Measurements from ENCODE around the gene TPSAB1. TPM values are rescaled to one million over a fixed set of nuclear protein-coding genes. Genes with fewer than 3 reads are reported as not detected.
"Not testable (repeated sequence)": the region's sequence is repeated elsewhere in the genome, so short reads cannot be mapped to it uniquely, and the experiment has no call there.

The TPSAB1 gene
- total and polyA plus RNA-seq, 7 experiments from 2014 or later, result 3.2 to 10.2 TPM; not detected in 5

DNA sequence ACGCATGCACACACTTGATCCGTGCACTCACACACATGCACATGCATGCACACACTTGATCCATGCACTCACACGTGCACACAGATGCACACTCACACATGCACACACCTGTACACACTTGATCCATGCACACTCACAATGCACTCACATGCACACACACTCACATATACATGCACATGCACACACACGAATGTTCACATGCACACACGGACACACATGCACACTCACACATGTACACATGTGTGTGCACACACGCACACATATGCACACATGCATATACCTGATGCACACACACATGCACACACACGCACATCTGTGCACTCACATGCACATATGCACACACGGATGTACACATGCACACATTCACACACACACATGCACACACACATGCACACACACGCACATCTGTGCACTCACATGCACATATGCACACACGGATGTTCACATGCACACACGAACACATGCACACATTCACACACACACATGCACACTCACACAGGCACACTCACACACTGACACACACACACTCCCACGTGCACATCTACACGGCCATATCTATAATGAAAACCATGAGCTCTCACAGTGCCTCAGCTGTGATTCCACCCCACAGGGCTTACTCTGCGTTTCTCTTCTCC lies 7.5 kb downstream of the TPSAB1 start:
- intact Hi-C loops (cut with micrococcal nuclease); POLR2A ChIA-PET; H3K4me1 Mint-ChIP-seq; H3K9me3 Mint-ChIP-seq; H3K27ac ChIP-seq (ENCODE audit: low read depth, low read length); H3K9me3 ChIP-seq (ENCODE audit: control insufficient read depth in 2 of 3, low read length in 3 of 3); CTCF ChIA-PET; H3K36me3 Mint-ChIP-seq; DNase-seq; H3K27me3 ChIP-seq (ENCODE audit: control insufficient read depth in 2 of 2, insufficient read depth in 2 of 2, low read length in 2 of 2); H3K4me3 Mint-ChIP-seq; H3K4me1 ChIP-seq (ENCODE audit: control insufficient read depth in 2 of 2, insufficient read depth in 2 of 2, low read length in 2 of 2); ATAC-seq; H3K4me3 ChIP-seq (ENCODE audit: low read length); H3K36me3 ChIP-seq (ENCODE audit: control insufficient read depth in 2 of 3, insufficient read depth in 3 of 3, low read length in 3 of 3): not testable (repeated sequence)
- Mint-ChIP-seq H3K27me3 (peaks cover 5 to 14% (median 12%) of the 10 kb centered on the region in 5 donors), H3K27ac (peak overlapping the region in 2 of 9 donors; percentile 32 to 70)

DNA sequence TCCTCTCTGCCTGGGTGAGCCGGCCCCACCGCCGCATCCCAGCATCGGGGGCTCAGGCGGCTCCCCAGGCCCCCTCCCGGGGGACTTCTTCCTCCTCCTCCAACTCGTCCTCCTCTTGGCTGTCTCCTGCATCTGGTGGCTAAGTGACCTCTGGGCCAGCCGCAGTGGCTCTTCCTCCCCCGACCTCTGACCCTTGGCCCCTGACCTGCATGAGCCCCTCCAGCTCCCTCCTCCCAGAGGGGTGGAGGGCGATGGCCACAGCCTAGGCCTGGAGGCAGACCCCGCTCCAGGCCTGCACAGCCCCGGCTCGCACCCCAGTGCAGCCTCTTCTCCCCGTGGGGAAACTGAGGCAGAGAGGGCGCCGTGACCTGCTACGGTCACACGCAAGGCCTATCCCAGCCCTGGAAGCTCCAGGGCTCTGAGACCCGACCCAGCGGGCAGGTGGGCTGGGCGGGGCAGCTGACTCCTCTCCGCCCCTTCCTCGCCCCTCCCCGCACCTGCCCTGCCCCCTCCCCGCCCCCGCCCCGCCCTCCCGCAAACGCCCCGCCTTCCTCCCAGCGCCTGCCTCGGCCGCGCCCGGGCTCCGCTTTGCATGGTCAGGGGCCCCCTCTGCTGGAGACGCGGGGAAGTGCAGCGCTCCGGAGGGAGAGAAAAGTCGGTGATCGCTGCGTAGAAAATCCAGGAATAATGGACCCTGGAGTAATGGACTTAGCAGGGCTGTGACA lies 8.7 kb downstream of the TPSAB1 start:
- H3K9me3 Mint-ChIP-seq; CTCF ChIA-PET; H3K36me3 Mint-ChIP-seq; H3K4me3 ChIP-seq (ENCODE audit: low read length); H3K27me3 ChIP-seq (ENCODE audit: control insufficient read depth in 2 of 2, insufficient read depth in 2 of 2, low read length in 2 of 2); H3K36me3 ChIP-seq (ENCODE audit: control insufficient read depth in 2 of 3, insufficient read depth in 3 of 3, low read length in 3 of 3); DNase-seq; POLR2A ChIA-PET; H3K4me3 Mint-ChIP-seq; H3K4me1 ChIP-seq (ENCODE audit: control insufficient read depth in 2 of 2, insufficient read depth in 2 of 2, low read length in 2 of 2); H3K27ac Mint-ChIP-seq; intact Hi-C loops (cut with micrococcal nuclease); H3K9me3 ChIP-seq (ENCODE audit: control insufficient read depth in 2 of 3, low read length in 3 of 3); H3K27ac ChIP-seq (ENCODE audit: low read depth, low read length); H3K4me1 Mint-ChIP-seq: not testable (repeated sequence)
- H3K27me3 Mint-ChIP-seq, result peaks cover 5 to 14% (median 12%) of the 10 kb centered on the region in 5 donors
- ATAC-seq, result peak; percentile 92

DNA sequence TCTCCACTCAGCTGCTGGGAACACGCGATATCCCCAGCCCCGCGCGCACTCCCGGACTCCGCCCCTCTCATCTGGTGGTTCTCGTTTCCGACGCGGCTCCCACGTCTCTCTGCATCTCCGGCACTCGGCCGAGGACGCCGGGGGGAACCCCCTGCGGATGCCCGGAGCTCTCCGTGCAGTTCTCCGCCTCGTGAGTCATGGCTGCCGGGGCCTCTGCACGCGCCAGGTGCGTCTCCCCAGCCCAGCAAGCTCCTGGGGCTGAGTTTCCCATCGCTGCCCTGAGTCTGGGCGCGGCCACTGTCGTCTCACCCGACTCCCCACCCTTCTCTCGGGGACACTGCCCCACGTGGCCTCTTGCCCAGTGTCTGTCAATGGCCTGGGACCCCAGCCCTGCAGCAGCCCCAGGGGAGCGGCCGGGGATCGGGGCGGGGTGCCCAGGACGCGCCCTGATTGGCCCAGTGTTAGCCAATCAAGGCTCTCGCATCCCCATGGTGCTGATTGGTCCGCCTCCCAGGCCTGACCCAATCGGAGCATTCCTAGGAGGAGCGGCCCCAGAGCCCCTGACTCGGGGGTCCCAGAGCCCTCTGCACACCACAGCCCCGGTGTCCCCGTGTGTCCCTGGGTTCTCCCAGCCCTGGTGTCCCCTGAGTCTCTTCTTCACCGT lies 13.3 kb downstream of the TPSAB1 start:
- H3K27me3 Mint-ChIP-seq; H3K27me3 ChIP-seq (ENCODE audit: control insufficient read depth in 2 of 2, insufficient read depth in 2 of 2, low read length in 2 of 2); H3K4me1 Mint-ChIP-seq; H3K36me3 Mint-ChIP-seq; H3K27ac ChIP-seq (ENCODE audit: low read depth, low read length); POLR2A ChIA-PET; DNase-seq; H3K9me3 Mint-ChIP-seq; H3K27ac Mint-ChIP-seq; CTCF ChIA-PET; H3K4me3 ChIP-seq (ENCODE audit: low read length); H3K4me3 Mint-ChIP-seq; ATAC-seq; H3K9me3 ChIP-seq (ENCODE audit: control insufficient read depth in 2 of 3, low read length in 3 of 3); H3K36me3 ChIP-seq (ENCODE audit: control insufficient read depth in 2 of 3, insufficient read depth in 3 of 3, low read length in 3 of 3); intact Hi-C loops (cut with micrococcal nuclease); H3K4me1 ChIP-seq (ENCODE audit: control insufficient read depth in 2 of 2, insufficient read depth in 2 of 2, low read length in 2 of 2): not testable (repeated sequence)

DNA sequence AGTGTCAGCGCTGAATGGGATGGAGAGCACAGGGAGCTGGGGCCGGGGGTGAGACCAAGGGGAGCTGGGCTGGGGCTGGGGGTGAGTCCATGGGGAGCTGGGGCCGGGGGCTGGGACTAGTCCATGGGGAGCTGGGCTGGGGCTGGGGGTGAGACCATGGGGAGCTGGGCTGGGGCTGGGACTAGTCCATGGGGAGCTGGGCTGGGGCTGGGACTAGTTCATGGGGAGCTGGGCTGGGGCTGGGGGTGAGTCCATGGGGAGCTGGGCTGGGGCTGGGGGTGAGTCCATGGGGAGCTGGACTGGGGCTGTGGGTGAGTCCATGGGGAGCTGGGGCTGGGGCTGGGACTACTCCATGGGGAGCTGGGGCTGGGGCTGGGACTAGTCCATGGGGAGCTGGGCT lies 14.3 kb downstream of the TPSAB1 start:
- DNase-seq; H3K27ac ChIP-seq (ENCODE audit: low read depth, low read length); CTCF ChIA-PET; H3K36me3 ChIP-seq (ENCODE audit: control insufficient read depth in 2 of 3, insufficient read depth in 3 of 3, low read length in 3 of 3); H3K4me3 ChIP-seq (ENCODE audit: low read length); H3K36me3 Mint-ChIP-seq; H3K9me3 Mint-ChIP-seq; H3K4me1 Mint-ChIP-seq; H3K4me3 Mint-ChIP-seq; ATAC-seq; intact Hi-C loops (cut with micrococcal nuclease); H3K27me3 ChIP-seq (ENCODE audit: control insufficient read depth in 2 of 2, insufficient read depth in 2 of 2, low read length in 2 of 2); POLR2A ChIA-PET; H3K27ac Mint-ChIP-seq; H3K4me1 ChIP-seq (ENCODE audit: control insufficient read depth in 2 of 2, insufficient read depth in 2 of 2, low read length in 2 of 2); H3K27me3 Mint-ChIP-seq; H3K9me3 ChIP-seq (ENCODE audit: control insufficient read depth in 2 of 3, low read length in 3 of 3): not testable (repeated sequence)

GRCh38 chr16:1255276-1256122 lies 15.0 kb downstream of the TPSAB1 start, which contains the start of gene TPSD1:
TSS of gene TPSD1 (plus strand) at chr16:1256069. CDS start at chr16:1256281, 212 bp downstream.
- ATAC-seq; CTCF ChIA-PET; H3K27ac ChIP-seq (ENCODE audit: low read depth, low read length); H3K36me3 Mint-ChIP-seq; H3K4me1 ChIP-seq (ENCODE audit: control insufficient read depth in 2 of 2, insufficient read depth in 2 of 2, low read length in 2 of 2); H3K9me3 ChIP-seq (ENCODE audit: control insufficient read depth in 2 of 3, low read length in 3 of 3); POLR2A ChIA-PET; DNase-seq; H3K4me3 Mint-ChIP-seq; H3K4me3 ChIP-seq (ENCODE audit: low read length); H3K36me3 ChIP-seq (ENCODE audit: control insufficient read depth in 2 of 3, insufficient read depth in 3 of 3, low read length in 3 of 3); H3K27me3 ChIP-seq (ENCODE audit: control insufficient read depth in 2 of 2, insufficient read depth in 2 of 2, low read length in 2 of 2); H3K9me3 Mint-ChIP-seq; H3K4me1 Mint-ChIP-seq; H3K27ac Mint-ChIP-seq; intact Hi-C loops (cut with micrococcal nuclease): not testable (repeated sequence)
- H3K27me3 Mint-ChIP-seq, result peaks cover 7 to 12% (median 9%) of the 10 kb centered on the region in 5 donors

- H3K4me3 ChIP-seq (ENCODE audit: low read length); POLR2A ChIA-PET; H3K4me3 Mint-ChIP-seq; H3K9me3 Mint-ChIP-seq; ATAC-seq; H3K36me3 Mint-ChIP-seq; H3K27ac Mint-ChIP-seq; H3K4me1 Mint-ChIP-seq; H3K9me3 ChIP-seq (ENCODE audit: control insufficient read depth in 2 of 3, low read length in 3 of 3); intact Hi-C loops (cut with micrococcal nuclease); H3K4me1 ChIP-seq (ENCODE audit: control insufficient read depth in 2 of 2, insufficient read depth in 2 of 2, low read length in 2 of 2); H3K27ac ChIP-seq (ENCODE audit: low read depth, low read length); CTCF ChIA-PET; H3K27me3 ChIP-seq (ENCODE audit: control insufficient read depth in 2 of 2, insufficient read depth in 2 of 2, low read length in 2 of 2); H3K36me3 ChIP-seq (ENCODE audit: control insufficient read depth in 2 of 3, insufficient read depth in 3 of 3, low read length in 3 of 3); DNase-seq: not testable (repeated sequence)
- H3K27me3 Mint-ChIP-seq, result peaks cover 11 to 19% (median 12%) of the 10 kb centered on the region in 5 donors
Observed at GRCh38 chr16:1256296-1256873, 15.9 kb downstream of the TPSAB1 start.

Data from naive thymus-derived CD4-positive, alpha-beta T cell (primary cell).